Subcutaneous adipose tissue (tissue), 4 donors: ENCODE data around the gene ARHGDIA. TPM values are rescaled to one million over a fixed set of nuclear protein-coding genes. Genes with fewer than 3 reads are reported as not detected.

Experiments
- total RNA-seq, 4 donors: library from RNA; depleted of rRNA; stranded (reverse); fragments of >200 nt; gene quantifications; one replicate each; pipeline ENCODE4 v1.1.0, GENCODE V29; 2016
- TF ChIP-seq, protein P1 (sequence below): fragments of 450-650 bp; IDR thresholded peaks from one replicate; pipeline ENCODE4 v1.5.1; 2016; ENCODE audit warnings: low read depth, mild to moderate bottlenecking, control low read depth, antibody characterized with exemption, moderate library complexity

ARHGDIA gene
- total RNA-seq, 4 donors from 2014 or later = 116 to 235 (median 167) TPM

DNA sequence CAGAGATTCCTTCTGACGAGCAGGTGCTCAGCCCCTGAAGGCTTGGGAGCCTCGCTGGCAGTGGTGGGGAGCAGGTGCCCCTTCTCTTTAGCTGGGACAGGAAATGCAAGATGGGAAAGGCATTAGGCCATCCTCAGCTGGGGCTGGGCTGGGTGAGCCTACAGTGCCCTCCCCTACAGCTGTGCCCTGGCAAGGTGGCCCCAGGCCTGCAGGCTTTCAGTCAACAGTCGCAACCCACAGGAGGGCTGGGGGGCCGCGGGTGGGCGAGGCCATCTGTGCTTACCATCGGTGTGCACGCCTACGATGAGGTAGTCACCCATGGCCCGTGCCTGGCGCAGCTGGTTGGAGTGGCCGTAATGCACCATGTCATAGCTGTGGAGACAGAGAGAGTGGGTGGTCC is 38.1 kb upstream of the ARHGDIA start:
- TF ChIP-seq, protein P1, sequence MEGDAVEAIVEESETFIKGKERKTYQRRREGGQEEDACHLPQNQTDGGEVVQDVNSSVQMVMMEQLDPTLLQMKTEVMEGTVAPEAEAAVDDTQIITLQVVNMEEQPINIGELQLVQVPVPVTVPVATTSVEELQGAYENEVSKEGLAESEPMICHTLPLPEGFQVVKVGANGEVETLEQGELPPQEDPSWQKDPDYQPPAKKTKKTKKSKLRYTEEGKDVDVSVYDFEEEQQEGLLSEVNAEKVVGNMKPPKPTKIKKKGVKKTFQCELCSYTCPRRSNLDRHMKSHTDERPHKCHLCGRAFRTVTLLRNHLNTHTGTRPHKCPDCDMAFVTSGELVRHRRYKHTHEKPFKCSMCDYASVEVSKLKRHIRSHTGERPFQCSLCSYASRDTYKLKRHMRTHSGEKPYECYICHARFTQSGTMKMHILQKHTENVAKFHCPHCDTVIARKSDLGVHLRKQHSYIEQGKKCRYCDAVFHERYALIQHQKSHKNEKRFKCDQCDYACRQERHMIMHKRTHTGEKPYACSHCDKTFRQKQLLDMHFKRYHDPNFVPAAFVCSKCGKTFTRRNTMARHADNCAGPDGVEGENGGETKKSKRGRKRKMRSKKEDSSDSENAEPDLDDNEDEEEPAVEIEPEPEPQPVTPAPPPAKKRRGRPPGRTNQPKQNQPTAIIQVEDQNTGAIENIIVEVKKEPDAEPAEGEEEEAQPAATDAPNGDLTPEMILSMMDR = no peak

DNA sequence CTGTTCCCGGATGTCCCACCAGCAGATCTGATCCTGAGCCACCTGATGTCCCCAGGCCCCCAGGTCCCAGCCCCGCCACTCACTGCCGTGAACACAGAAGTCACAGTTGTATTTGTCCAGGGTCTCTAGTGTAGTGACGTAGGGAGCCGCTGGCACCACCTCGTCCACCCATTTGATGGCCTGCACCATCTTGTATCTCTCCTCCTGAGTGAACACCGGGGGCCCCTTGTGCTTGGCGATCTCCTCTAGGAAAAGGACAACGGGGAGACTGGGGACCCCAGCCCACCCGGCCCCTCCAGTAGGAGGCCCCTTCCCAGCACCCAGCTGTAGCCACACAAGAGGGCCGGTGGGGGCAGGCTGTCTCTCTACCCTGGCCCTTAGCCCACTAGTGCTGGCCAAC is 37.7 kb upstream of the ARHGDIA start:
- TF ChIP-seq, protein P1 = no peak

DNA sequence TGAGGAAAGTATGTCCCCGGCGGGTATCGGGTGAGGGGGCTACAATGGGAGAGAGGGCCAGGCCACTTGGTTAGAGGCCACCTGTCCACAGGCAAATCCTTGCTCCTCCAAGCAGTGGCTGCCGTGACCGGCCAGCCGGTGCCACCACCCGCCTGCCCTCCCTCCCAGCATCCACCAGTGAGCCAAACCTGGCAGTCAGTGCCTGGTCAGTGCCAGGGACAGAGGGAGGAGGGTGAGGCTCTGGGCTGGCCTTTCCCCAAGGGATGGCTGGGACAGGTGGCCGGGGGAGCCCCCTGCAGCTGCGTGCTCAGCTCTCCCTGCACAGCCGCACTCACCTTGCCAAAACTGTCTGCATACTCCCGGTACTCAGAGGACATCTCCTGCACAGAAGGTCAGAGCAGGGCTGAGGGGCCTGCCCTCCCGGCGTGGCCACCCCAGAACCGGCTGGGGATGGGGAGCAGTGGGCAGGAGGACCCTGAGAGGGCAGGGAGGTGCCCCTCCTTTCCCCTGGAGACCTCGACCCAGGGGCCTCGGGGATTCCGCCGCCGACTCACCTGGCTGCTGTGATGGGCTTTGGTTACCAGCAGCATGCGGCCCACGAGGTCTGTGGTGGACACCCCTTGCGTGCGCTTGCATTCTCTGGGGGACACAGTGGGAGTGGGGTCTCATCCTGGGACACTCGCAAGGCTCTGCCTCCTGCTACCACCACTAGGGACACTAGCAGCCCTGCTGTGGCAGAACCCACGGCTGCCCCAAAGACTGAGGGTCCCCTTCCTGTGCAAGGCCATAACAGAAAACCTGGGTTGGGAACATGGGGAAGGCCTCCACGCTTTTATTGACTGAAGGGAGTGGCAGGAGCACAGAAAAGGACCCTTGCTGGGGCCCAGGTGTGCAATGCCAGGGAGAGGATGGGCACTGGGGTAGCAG is 36.3 kb upstream of the ARHGDIA start:
- TF ChIP-seq, protein P1 = no peak

DNA sequence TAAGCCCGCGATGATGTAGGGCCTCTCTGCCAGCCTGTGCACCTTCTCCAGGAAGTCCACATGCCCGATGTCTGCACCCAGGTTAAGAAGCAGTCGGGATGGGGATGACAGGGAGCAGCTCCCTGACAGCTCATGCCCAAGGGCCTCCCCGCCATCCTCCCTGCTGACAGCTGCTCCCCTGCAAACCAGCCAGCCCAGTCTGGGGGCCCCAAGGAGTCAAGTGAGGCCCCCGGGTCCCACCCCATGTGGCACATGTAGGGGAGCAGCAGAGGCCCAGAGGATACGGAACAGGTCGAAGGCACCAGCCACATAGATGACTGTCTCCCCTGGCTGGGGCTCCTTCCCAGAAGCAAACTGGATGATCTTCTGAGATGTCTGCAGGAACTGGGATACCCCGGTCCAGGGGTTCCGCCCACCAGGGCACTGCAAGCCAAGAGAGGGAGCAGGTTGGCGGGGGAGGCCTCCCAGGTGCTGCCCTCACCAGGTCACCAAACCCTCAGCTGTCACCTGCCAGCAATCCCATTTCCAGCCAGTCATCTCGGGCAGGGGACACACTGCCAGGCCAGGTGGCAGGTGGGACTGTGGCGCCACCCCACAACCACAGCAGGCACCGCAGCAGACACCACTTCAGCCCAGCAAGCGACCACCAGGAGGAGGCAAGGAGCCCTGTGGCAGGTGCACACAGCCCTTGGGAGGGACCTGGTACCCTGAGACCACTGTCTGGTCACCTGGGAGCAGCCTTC is 35.5 kb upstream of the ARHGDIA start:
- TF ChIP-seq, protein P1 = no peak

DNA sequence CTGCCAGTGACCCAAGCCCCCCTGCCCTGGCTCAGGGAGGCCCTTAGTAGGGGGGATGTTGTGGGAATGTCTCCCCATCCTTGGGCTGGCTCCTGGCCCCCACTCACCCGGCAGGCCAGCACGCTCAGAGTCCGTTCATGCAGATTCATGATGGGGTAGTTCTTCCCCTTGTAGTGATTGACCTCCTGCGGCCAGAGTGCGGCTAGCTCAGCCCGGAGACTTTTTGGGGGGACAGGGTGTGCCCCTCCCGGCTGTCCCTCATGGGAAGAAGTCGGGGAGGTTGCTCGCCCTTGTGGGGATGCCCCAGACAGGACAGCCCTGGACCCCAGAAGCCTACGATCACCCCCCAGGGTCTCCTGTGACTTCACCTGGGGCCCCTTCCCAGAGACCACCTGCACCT is 34.9 kb upstream of the ARHGDIA start:
- TF ChIP-seq, protein P1 = no peak

DNA sequence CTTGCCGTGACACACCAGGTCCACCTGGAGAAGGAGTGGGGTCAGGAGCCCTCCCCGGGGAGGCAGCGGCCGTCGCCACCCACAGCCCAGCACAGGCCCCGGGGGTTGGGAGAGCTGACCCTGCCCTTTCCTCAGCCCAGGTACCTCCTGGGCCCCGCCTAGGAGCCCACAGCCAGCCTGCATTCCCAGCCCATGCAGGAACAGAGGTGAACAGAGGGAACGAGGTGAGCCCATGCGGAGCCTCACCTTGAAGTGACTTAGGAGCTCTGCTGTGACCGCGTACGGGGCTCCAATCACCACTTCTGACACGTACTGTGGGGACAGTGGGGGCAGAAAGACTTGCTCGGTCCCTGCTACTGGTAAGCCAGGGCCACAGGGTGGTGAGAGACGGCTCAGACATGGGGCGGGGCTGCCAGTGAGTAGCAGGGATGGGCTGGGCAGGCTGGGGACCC is 34.3 kb upstream of the ARHGDIA start:
- TF ChIP-seq, protein P1 = no peak
